HEK293T (cell line): ENCODE results near the gene TEP1.

ENCODE experiments used
- FOXA1 ChIP-seq: fragments of 450-650 bp; IDR thresholded peaks from 2 replicates; pipeline ENCODE4 v1.6.1; 2016; ENCODE audit warnings: mild to moderate bottlenecking
- HDGF ChIP-seq: fragments of 450-650 bp; IDR thresholded peaks from 2 replicates; pipeline ENCODE4 v1.6.1; 2017; ENCODE audit warnings: antibody characterized with exemption, borderline replicate concordance

DNA sequence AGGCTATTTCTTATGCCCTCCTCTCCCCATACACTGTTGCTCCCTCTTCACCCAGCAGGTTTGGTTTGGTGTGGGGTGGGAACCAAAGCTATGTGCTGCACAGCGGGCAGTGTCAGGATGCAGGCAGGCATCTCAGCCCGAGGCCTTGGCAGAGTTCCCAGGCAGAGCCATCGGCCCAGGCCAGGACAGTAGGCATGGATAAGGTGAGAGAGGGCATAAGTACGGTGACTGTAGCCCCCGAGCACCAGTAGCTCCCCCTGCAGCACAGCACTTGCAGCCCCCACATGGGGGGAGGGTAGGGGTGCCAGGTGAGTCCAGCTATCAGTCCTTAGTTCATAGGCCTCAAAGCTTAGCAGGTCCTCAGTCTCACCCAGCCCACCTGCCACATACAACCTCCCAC lies 15.5 kb upstream of the TEP1 start:
- TF ChIP-seq FOXA1 (no peak), HDGF (no peak)
